GM12874 (cell line): ENCODE results near the gene TCEAL8.

ENCODE experiments used
- TF ChIP-seq, protein P1 (sequence below): IDR thresholded peaks from 2 replicates; pipeline ENCODE4 v1.5.1; 2011; ENCODE audit warnings: low read depth, mild to moderate bottlenecking, control low read depth, low read length, moderate library complexity; ENCODE audit not compliant: insufficient read depth

Gene TCEAL8

DNA sequence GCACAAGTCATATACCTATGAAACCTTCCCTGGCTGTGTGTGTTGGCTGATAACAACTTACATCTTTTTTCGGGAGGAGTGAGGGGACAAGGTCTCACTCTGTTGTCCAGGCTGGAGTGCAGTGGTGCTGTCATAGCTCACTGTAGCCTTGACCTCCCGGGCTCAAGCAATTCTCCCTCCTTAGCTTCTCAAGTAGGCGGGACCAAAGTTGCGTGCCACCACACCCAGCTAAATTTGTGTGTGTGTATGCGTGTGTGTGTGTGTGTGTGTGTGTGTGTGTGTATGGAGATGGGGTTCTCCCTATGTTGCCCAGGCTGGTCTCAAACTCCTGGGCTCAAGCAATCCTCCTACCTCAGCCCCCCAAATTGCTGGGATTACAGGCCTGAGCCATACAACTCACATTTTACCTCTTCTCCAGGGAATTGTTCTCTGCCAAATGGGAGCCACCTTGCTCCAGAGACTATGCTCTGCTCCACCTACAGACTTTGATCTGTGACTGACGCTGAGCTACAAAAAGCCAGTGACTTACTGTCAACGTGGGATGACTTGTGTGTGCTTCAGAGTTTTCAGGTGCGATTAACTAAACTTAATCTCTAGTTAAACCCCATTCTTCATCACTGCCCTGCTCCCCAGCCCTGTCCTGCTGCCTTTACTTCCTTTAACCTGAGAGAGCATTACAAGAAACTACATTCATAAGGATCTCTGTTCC lies 42.1 kb downstream of the TCEAL8 start:
- TF ChIP-seq, protein P1, sequence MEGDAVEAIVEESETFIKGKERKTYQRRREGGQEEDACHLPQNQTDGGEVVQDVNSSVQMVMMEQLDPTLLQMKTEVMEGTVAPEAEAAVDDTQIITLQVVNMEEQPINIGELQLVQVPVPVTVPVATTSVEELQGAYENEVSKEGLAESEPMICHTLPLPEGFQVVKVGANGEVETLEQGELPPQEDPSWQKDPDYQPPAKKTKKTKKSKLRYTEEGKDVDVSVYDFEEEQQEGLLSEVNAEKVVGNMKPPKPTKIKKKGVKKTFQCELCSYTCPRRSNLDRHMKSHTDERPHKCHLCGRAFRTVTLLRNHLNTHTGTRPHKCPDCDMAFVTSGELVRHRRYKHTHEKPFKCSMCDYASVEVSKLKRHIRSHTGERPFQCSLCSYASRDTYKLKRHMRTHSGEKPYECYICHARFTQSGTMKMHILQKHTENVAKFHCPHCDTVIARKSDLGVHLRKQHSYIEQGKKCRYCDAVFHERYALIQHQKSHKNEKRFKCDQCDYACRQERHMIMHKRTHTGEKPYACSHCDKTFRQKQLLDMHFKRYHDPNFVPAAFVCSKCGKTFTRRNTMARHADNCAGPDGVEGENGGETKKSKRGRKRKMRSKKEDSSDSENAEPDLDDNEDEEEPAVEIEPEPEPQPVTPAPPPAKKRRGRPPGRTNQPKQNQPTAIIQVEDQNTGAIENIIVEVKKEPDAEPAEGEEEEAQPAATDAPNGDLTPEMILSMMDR = no peak

DNA sequence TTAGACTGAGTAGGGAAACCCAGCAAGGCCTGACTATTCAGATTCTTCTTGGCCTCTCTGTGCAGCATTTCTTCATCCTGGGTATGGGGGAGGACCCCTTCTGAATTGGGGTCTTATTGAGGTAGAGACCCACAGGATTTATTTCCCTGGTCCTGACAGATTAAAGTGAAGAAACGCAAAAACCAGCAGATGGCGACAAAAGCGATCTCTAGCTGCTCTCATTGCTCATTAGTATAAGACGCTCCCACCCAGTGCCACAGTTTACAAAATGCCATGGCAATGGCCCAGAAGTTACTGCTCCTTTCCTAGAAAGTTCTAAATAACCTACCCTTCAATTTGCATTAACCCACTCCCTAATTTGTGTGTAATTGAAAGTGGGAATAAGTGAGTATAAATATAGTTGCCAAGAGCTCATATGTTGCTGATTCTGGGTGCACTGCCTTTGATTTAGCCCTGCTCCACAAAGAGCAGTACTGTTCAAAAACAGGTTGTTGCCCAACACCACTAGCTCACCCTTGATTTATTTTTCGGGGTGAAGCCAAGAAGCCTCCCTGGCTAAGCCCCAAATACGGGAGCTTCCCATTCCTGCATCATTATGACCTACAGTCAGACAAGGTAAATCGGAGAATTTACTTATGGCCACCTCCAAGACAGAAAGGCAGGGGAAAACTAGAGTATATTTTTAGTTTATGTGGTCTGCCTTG lies 43.8 kb downstream of the TCEAL8 start:
- TF ChIP-seq, protein P1 = peak; percentile 43

DNA sequence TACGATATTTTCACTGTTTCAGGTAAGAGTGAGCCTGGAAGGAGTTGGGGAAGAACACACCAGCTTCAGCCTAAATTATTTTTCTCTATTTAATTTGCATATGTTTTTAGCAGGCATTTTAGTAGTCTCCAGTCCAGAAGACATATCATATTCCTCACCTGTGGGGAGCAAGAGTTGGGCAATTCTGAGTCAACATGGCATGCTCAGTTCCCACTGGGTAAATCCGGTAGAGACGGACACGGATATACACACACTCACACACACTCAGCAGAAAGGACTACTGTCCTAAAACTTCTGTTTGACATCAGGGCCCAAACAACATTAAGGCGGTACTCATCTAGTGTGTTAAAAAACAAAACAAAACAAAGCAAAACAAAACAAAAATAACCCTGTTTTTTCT lies 44.9 kb downstream of the TCEAL8 start:
- TF ChIP-seq, protein P1 = no peak
